ENCODE measurements around the gene PLXNA2.

PLXNA2 gene

DNA sequence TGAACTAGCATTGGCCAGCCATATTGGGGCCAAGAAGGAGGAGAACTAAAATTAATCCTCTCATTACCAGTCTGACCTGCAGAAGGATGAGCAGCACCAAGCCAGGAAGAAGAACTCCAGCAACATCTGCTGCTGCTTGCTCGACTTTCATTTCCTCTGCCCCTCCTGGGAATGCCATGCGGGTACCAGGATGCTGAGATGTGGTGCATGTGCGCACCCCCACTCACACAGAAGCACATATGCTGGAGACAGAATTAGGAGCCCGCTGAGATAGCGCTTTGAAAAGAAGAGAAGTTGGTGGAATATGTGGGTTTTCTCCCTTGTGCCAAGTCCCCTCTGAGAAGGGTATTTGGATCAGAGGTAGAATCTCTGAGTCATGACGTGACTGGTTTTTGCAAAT lies 70.4 kb downstream of the PLXNA2 start:
- Histone ChIP-seq H3K27ac (ENCODE audit: low read length) (no peak overlapping the region), H3K9me3 (ENCODE audit: control insufficient read depth in 1 of 2, low read length in 2 of 2) (no peaks in the 10 kb centered on the region), H3K27me3 (ENCODE audit: low read depth, low read length) (no peaks in the 10 kb centered on the region)

DNA sequence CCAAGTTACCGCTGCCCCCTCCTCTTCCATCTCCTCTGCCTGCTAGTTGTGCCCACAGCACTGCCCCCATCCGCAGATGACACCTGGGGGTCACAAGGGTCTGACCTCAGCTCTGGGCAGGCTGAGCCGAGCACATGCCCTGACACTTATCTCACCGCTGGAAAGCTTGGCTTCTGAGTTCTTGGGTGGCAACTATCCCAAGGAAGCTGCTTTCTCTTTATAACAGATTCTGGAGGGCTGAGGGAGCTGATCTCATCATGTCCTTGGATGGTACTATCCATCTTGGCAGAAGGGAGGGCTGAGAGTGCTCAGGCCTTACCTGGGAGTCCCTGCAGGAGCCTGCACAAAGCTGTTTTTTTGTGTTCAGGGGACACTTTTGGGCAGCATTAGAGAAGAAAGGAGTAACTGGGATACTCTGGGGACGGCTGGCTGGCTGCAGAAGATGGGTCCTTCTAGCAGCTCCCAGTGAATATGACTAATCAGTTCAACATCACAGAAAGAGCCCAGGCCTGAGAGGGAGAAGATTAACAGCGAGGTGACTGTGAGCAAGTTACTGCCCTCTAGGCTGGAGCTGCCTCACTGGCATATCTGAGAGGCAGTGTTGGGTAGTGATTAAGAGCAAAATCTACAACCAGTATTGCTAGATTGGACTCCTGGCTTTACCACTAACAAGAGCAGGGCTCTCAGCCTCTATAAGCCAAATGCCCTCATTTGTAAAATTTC lies 71.6 kb downstream of the PLXNA2 start:
- Histone ChIP-seq H3K4me1 (ENCODE audit: control insufficient read depth in 1 of 2, insufficient read depth in 2 of 2, low read length in 2 of 2) (peaks cover 21 to 26% of the 10 kb centered on the region in 2 donors), H3K4me3 (ENCODE audit: low read depth in 1 of 2, low read length in 2 of 2) (no peak overlapping the region), H3K36me3 (ENCODE audit: control insufficient read depth in 1 of 2, insufficient read depth in 2 of 2, low read length in 2 of 2) (no peaks in the 10 kb centered on the region), H3K27ac (ENCODE audit: low read length) (peak overlapping the region; percentile 25), H3K9me3 (ENCODE audit: control insufficient read depth in 1 of 2, low read length in 2 of 2) (no peaks in the 10 kb centered on the region), H3K27me3 (ENCODE audit: low read depth, low read length) (no peaks in the 10 kb centered on the region)

More for the DNA sequence above, 70.4 kb downstream of the PLXNA2 start:
- no peak overlapping the region for H3K4me3 ChIP-seq (ENCODE audit: low read depth in 1 of 2, low read length in 2 of 2)
- peaks cover 33% of the 10 kb centered on the region in 2 donors for H3K4me1 ChIP-seq (ENCODE audit: control insufficient read depth in 1 of 2, insufficient read depth in 2 of 2, low read length in 2 of 2)
- no peaks in the 10 kb centered on the region for H3K36me3 ChIP-seq (ENCODE audit: control insufficient read depth in 1 of 2, insufficient read depth in 2 of 2, low read length in 2 of 2)

DNA sequence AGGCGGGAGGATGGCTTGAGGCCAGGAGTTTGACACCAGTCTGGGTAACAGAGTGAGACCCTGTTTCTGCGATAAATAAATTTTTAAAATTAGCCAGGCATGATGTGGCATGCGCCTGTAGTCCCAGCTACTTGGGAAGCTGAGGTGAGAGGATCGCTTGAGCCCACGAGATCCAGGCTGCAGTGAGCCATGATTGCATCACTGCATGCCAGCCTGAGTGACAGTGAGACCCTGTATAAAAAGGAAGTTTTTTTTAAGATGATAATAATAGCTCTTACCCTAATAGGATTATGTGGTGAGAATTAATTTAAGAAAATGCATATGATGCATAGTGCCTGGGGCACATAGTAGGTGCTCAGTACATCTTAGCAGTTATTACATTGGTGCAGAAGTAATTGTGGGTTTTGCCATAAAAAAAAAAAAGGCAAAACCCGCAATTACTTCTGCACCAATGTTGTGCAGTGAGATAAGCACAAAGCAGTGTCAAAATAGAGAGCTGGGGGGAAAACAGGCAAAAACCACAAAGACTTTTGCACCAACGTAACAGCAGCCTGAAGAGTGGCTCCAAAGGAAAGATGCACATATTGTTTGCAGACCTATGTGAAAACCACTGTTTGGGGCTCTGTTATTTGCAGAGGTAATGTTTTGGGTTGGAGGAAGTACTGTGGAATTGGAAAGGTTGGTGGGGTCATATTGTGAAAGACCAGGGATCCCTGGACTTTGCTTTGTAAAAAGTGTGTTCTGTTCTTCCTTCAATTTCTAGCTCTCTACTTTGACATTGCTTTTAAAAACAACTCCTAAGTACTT lies 72.4 kb downstream of the PLXNA2 start:
- H3K36me3 ChIP-seq (ENCODE audit: control insufficient read depth in 1 of 2, insufficient read depth in 2 of 2, low read length in 2 of 2): no peaks in the 10 kb centered on the region
- no peaks in the 10 kb centered on the region for H3K9me3 ChIP-seq (ENCODE audit: control insufficient read depth in 1 of 2, low read length in 2 of 2)
- H3K4me3 ChIP-seq (ENCODE audit: low read depth in 1 of 2, low read length in 2 of 2): no peak overlapping the region
- no peaks in the 10 kb centered on the region for H3K27me3 ChIP-seq (ENCODE audit: low read depth, low read length)
- peak overlapping the region; percentile 25 for H3K27ac ChIP-seq (ENCODE audit: low read length)
- H3K4me1 ChIP-seq (ENCODE audit: control insufficient read depth in 1 of 2, insufficient read depth in 2 of 2, low read length in 2 of 2): peaks cover 20 to 21% of the 10 kb centered on the region in 2 donors

DNA sequence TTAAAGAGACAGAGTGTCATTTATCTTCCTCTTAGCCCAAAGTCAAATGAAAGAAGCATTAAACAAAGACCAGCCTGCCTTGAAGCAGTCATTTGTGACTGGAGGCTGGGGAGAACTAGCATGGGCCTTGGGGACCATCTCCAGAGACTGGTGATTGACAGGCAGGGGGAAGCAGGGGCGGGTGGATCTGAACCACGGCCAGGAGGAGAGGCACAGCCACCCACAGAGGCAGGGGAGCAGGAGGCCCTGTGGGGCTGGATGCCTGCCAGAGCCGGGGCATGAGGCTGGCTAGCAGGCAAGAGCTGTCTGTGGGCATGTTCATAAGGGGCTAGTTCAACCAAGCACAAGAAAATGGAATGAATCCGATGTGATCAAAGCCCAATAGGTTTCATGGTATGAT lies 73.9 kb downstream of the PLXNA2 start:
- no peaks in the 10 kb centered on the region for H3K27me3 ChIP-seq (ENCODE audit: low read depth, low read length)
- H3K27ac ChIP-seq (ENCODE audit: low read length): no peak overlapping the region
- no peaks in the 10 kb centered on the region for H3K9me3 ChIP-seq (ENCODE audit: control insufficient read depth in 1 of 2, low read length in 2 of 2)
- no peak overlapping the region for H3K4me3 ChIP-seq (ENCODE audit: low read depth in 1 of 2, low read length in 2 of 2)
- H3K36me3 ChIP-seq (ENCODE audit: control insufficient read depth in 1 of 2, insufficient read depth in 2 of 2, low read length in 2 of 2): no peaks in the 10 kb centered on the region
- peaks cover 19 to 24% of the 10 kb centered on the region in 2 donors for H3K4me1 ChIP-seq (ENCODE audit: control insufficient read depth in 1 of 2, insufficient read depth in 2 of 2, low read length in 2 of 2)

DNA sequence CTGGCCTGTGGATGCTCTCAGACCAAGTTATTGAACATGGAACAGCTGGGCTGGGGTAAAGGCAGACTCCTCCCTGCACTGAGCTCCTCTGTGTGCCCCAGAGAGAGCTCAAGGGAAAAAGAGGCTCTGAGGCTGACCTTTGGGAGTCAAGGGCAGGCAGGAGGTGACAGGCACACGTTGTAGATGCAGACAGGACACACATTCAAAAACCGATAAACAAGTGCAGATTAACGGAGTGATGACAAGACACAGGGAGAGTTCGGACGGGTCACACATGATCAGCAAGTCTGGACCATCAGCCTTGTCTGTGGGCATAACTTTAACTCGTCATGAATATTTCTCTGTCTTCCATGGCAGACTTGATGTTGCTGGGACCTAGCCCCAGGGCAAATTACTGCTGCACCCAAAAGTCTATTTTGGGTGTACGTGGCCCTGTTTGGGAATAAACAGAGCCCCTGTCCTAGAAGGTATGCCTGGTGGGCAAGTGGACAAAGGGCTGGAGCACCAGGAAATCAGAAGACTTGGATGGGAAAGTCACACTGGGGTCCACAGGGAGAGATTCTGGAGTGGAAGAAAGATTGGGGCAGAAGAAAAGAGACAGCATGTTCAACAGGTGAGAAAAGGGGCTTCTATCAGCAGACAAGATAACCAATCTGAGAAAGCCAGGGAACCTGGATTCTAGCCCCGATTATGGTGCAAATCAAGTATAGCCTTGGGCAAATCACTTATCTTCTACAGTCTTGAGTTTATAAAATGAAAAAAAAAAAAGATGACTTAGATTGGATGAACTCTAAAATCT lies 74.9 kb downstream of the PLXNA2 start:
- no peaks in the 10 kb centered on the region for H3K9me3 ChIP-seq (ENCODE audit: control insufficient read depth in 1 of 2, low read length in 2 of 2)
- no peak overlapping the region for H3K4me3 ChIP-seq (ENCODE audit: low read depth in 1 of 2, low read length in 2 of 2)
- no peaks in the 10 kb centered on the region for H3K36me3 ChIP-seq (ENCODE audit: control insufficient read depth in 1 of 2, insufficient read depth in 2 of 2, low read length in 2 of 2)
- H3K4me1 ChIP-seq (ENCODE audit: control insufficient read depth in 1 of 2, insufficient read depth in 2 of 2, low read length in 2 of 2): peaks cover 15 to 24% of the 10 kb centered on the region in 2 donors
- no peak overlapping the region for H3K27ac ChIP-seq (ENCODE audit: low read length)
- no peaks in the 10 kb centered on the region for H3K27me3 ChIP-seq (ENCODE audit: low read depth, low read length)

DNA sequence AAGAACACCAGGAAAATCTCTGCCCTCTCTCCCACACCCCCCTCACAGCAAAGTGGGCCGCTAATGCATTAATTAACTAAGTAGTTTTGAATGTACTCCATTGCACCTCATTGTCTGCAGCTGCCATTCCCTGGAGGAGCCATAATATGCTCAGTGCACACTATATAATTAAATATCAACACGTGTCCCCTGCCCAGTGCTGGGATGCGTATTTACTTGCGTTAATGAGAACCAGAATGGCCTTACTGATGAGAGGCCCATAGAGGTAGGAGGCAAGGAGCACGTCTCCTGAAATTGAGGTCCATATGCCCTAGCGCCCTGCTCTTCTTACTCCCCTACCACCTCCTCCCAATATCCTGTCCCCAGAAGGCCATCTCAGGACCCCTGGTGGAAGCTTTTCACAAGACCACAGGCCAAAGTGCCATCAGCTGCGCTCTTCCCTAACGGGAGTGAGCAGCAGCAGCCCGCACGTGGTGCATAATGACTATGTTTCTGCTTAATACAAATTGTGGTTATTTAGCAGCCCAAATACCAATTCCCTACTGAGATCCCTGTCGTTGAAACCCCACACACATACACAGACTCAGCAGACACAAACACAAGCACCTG lies 76.8 kb downstream of the PLXNA2 start:
- H3K4me3 ChIP-seq (ENCODE audit: low read depth in 1 of 2, low read length in 2 of 2): no peak overlapping the region
- H3K9me3 ChIP-seq (ENCODE audit: control insufficient read depth in 1 of 2, low read length in 2 of 2): no peaks in the 10 kb centered on the region
- no peaks in the 10 kb centered on the region for H3K36me3 ChIP-seq (ENCODE audit: control insufficient read depth in 1 of 2, insufficient read depth in 2 of 2, low read length in 2 of 2)
- H3K27me3 ChIP-seq (ENCODE audit: low read depth, low read length): no peaks in the 10 kb centered on the region
- H3K4me1 ChIP-seq (ENCODE audit: control insufficient read depth in 1 of 2, insufficient read depth in 2 of 2, low read length in 2 of 2): peaks cover 16 to 23% of the 10 kb centered on the region in 2 donors
- H3K27ac ChIP-seq (ENCODE audit: low read length): no peak overlapping the region

DNA sequence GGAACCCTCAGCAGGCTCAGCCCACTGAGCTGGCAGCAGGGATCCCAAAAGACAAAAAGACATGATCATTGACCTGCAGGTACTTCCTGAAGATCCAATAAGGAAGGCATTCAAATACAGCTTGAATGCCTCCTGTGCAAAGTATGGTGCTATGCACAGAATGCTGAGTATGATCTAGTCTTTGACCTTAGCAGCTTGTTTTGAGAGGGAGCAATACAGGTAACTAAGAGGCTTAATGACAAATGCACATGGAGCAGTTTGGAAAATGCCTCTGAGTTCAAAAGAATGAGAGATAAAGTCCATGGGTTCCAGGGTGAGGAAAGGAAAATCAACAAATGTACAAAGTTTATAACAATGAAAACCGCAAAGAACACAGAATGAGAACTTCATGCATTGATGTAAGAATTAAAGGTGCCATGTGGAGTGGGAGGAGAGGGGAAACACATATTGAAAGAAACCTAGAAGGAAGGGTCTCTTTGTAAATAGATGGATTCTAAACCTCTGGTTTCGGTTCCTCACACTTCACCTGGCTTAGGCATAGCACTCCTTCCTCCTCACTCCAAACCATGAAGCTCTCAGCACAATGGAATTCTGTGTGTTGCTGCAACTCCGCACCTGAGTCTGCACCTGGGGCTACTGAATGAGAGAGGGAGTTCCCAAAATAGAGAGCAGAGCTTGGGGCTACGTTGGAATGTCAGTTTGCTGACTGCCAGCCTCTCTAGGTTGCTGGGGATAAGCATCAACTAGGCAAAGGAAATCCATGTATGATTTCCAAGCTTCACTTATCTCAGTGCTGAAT lies 77.6 kb downstream of the PLXNA2 start:
- Histone ChIP-seq H3K27ac (ENCODE audit: low read length) (no peak overlapping the region), H3K4me1 (ENCODE audit: control insufficient read depth in 1 of 2, insufficient read depth in 2 of 2, low read length in 2 of 2) (peaks cover 16 to 30% of the 10 kb centered on the region in 2 donors), H3K27me3 (ENCODE audit: low read depth, low read length) (no peaks in the 10 kb centered on the region), H3K9me3 (ENCODE audit: control insufficient read depth in 1 of 2, low read length in 2 of 2) (no peaks in the 10 kb centered on the region), H3K4me3 (ENCODE audit: low read depth in 1 of 2, low read length in 2 of 2) (no peak overlapping the region), H3K36me3 (ENCODE audit: control insufficient read depth in 1 of 2, insufficient read depth in 2 of 2, low read length in 2 of 2) (no peaks in the 10 kb centered on the region)

DNA sequence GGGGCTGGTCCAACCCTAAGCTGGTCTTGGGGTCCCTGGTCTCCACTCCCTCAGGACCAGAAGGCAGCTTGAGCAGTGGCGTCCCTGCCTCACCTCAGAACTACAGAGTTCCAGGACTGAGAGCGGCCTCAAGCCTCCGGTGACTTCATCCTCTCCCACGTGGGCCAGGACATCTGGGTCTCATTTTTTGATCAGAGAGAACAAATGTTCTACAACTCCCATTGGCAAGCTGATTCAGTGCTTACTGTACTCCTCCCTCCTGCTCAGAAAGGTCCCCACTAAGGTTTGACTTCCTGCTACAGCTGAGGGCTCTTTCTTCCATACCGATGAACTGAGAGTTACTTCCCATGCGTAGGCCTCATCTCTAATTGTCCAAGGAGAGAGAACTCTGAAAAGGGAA lies 78.5 kb downstream of the PLXNA2 start:
- Histone ChIP-seq H3K4me1 (ENCODE audit: control insufficient read depth in 1 of 2, insufficient read depth in 2 of 2, low read length in 2 of 2) (peaks cover 22 to 39% of the 10 kb centered on the region in 2 donors), H3K27ac (ENCODE audit: low read length) (no peak overlapping the region), H3K9me3 (ENCODE audit: control insufficient read depth in 1 of 2, low read length in 2 of 2) (no peaks in the 10 kb centered on the region), H3K4me3 (ENCODE audit: low read depth in 1 of 2, low read length in 2 of 2) (no peak overlapping the region), H3K36me3 (ENCODE audit: control insufficient read depth in 1 of 2, insufficient read depth in 2 of 2, low read length in 2 of 2) (no peaks in the 10 kb centered on the region), H3K27me3 (ENCODE audit: low read depth, low read length) (no peaks in the 10 kb centered on the region)

DNA sequence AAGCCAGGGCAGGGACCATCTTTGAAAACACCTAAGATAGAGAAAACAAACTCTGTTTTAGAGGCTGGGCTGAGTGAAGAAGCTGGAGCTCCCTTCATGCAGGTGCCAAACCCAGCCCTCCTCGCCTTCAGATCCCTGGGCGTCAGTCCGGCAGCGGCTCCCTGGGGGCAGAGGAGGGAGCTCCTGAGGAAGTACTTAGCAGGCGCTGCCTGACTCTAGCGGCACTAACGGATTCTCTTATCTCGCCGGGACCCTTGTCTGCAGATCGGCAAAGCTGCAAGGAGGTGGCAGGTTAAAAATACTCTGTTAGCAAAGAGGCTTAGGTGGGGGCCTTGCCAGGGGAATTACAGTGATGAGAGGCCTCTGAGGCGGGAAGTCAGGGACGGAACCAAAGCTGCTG lies 79.6 kb downstream of the PLXNA2 start:
- Histone ChIP-seq H3K36me3 (ENCODE audit: control insufficient read depth in 1 of 2, insufficient read depth in 2 of 2, low read length in 2 of 2) (no peaks in the 10 kb centered on the region), H3K9me3 (ENCODE audit: control insufficient read depth in 1 of 2, low read length in 2 of 2) (no peaks in the 10 kb centered on the region), H3K27ac (ENCODE audit: low read length) (no peak overlapping the region), H3K4me3 (ENCODE audit: low read depth in 1 of 2, low read length in 2 of 2) (no peak overlapping the region), H3K27me3 (ENCODE audit: low read depth, low read length) (no peaks in the 10 kb centered on the region), H3K4me1 (ENCODE audit: control insufficient read depth in 1 of 2, insufficient read depth in 2 of 2, low read length in 2 of 2) (peaks cover 23 to 44% of the 10 kb centered on the region in 2 donors)

DNA sequence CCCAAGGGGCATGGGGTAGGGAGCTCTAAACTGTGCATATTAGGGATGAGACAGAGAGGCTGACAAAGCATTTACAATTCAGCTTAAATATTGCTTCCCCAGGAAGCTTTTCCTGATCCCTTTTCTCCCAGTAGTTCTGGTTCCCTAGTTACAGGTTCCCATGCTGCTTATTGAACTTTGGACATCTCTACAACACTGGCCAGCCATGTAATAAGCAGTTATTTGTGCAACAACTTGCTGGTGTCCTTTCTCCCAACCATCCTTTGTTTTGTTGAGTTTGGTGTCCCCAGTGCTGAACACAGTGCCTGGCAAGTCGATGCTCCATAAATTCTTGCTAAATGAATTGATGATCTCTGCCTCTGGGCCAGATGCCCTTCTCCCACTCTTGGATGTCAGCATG lies 80.6 kb downstream of the PLXNA2 start:
- Histone ChIP-seq H3K4me1 (ENCODE audit: control insufficient read depth in 1 of 2, insufficient read depth in 2 of 2, low read length in 2 of 2) (peaks cover 34 to 54% of the 10 kb centered on the region in 2 donors), H3K27me3 (ENCODE audit: low read depth, low read length) (no peaks in the 10 kb centered on the region), H3K9me3 (ENCODE audit: control insufficient read depth in 1 of 2, low read length in 2 of 2) (no peaks in the 10 kb centered on the region), H3K27ac (ENCODE audit: low read length) (peak overlapping the region; percentile 3), H3K36me3 (ENCODE audit: control insufficient read depth in 1 of 2, insufficient read depth in 2 of 2, low read length in 2 of 2) (no peaks in the 10 kb centered on the region), H3K4me3 (ENCODE audit: low read depth in 1 of 2, low read length in 2 of 2) (no peak overlapping the region)
